CD4-positive, CD25-positive, alpha-beta regulatory T cell (primary cell): ENCODE results near the gene CALR. TPM values are rescaled to one million over a fixed set of nuclear protein-coding genes. Genes with fewer than 3 reads are reported as not detected.
A peak's percentile ranks its signal among the peaks of the same experiment; 100 is the strongest.

ENCODE experiments used
- ATAC-seq, 2 donors: fragments of 150-1000 bp; cut with Tn5 transposase; one replicate each; pipeline ENCODE4 v1.10.0; 2021; ENCODE audit warnings: low read depth in 2 of 2, moderate number of reproducible peaks in 2 of 2, moderate library complexity in 1 of 2
- DNase-seq, 3 donors: peaks; one replicate each; pipeline versions ENCODE4 v3.0.0 to v3.0.0-alpha.2; 2012 to 2022; ENCODE audit warnings: mixed read lengths in 1 of 3
- H3K27ac ChIP-seq: one replicate; pipeline ENCODE4 v1.7.0; 2013; ENCODE audit warnings: mild to moderate bottlenecking, low read length; ENCODE audit not compliant: insufficient read depth, poor library complexity, severe bottlenecking
- H3K27me3 ChIP-seq: one replicate; pipeline ENCODE4 v1.7.0; 2013; ENCODE audit warnings: low read length; ENCODE audit not compliant: control insufficient read depth, insufficient read depth
- H3K36me3 ChIP-seq: one replicate; pipeline ENCODE4 v1.7.0; 2013; ENCODE audit warnings: mild to moderate bottlenecking, low read length, moderate library complexity; ENCODE audit not compliant: control insufficient read depth, insufficient read depth
- H3K4me1 ChIP-seq: 2 replicates; pipeline ENCODE4 v1.7.0; 2013; ENCODE audit warnings: mild to moderate bottlenecking, low read length; ENCODE audit not compliant: insufficient read depth, control insufficient read depth, poor library complexity, severe bottlenecking
- H3K4me3 ChIP-seq: one replicate; pipeline ENCODE4 v1.7.0; 2013; ENCODE audit warnings: low read depth, mild to moderate bottlenecking, low read length, moderate library complexity
- H3K9me3 ChIP-seq, 2 experiments: 1 replicate in 1 of 2; 2 replicates in 1 of 2; pipeline ENCODE4 v1.7.0; 2013; ENCODE audit warnings: low read length in 2 of 2, mild to moderate bottlenecking in 1 of 2, moderate library complexity in 1 of 2; ENCODE audit not compliant: control insufficient read depth in 2 of 2
- H3K27ac Mint-ChIP-seq, 3 donors: one replicate each; pipeline ENCODE4 v1.8.0; 2020 to 2022; ENCODE audit warnings: mild to moderate bottlenecking in 3 of 3, mixed read lengths in 3 of 3, moderate library complexity in 2 of 3
- H3K27me3 Mint-ChIP-seq: one replicate; pipeline ENCODE4 v1.8.0; 2022; ENCODE audit warnings: mild to moderate bottlenecking, mixed read lengths
- H3K36me3 Mint-ChIP-seq: one replicate; pipeline ENCODE4 v1.8.0; 2020; ENCODE audit warnings: mixed read lengths
- H3K4me1 Mint-ChIP-seq, 4 donors: one replicate each; pipeline ENCODE4 v1.8.0; 2020 to 2022; ENCODE audit warnings: mixed read lengths in 4 of 4, mild to moderate bottlenecking in 1 of 4
- H3K4me3 Mint-ChIP-seq, 4 donors: one replicate each; pipeline ENCODE4 v1.8.0; 2020 to 2022; ENCODE audit warnings: mild to moderate bottlenecking in 4 of 4, mixed read lengths in 4 of 4, moderate library complexity in 3 of 4
- H3K9me3 Mint-ChIP-seq, 7 donors: one replicate each; pipeline ENCODE4 v1.8.0; 2020 to 2022; ENCODE audit warnings: mixed read lengths in 7 of 7, mild to moderate bottlenecking in 3 of 7, moderate library complexity in 2 of 7
- polyA plus RNA-seq, 4 donors: library from polyadenylated mRNA; unstranded; fragments of 300-500 nt; fragmentation: Illumina TruSeq; gene quantifications; one replicate each; pipeline ENCODE4 v1.2.3, GENCODE V29; 2021
- total RNA-seq: library from RNA; stranded (reverse); gene quantifications from one replicate; pipeline ENCODE4 v1.2.3, GENCODE V29; 2022

CALR gene
- total and polyA plus RNA-seq, 5 donors from 2014 or later = 113 to 484 (median 152) TPM

GRCh38 chr19:12945479-12946091, 7.2 kb downstream of the CALR start, which contains the start of gene RAD23A:
TSS of gene RAD23A (plus strand) at chr19:12945862. CDS start at chr19:12945949, 87 bp downstream.
- Mint-ChIP-seq H3K27ac (peak within 1 kb of the TSS; percentile 97 to 98 (median 97)), H3K9me3 (peaks cover 0 to 2% (median 0%) of the 10 kb centered on the region in 7 donors), H3K27me3 (peaks cover 5% of the 10 kb centered on the region), H3K4me1 (peaks cover 4 to 63% (median 32%) of the 10 kb centered on the region in 4 donors), H3K36me3 (peaks cover 28% of the 10 kb centered on the region), H3K4me3 (peak within 1 kb of the TSS; percentile 90 to 95 (median 93))
- H3K4me3 ChIP-seq = peak within 1 kb of the TSS; percentile 89
- H3K4me1 ChIP-seq = peaks cover 37% of the 10 kb centered on the region
- H3K9me3 ChIP-seq = no peaks in the 10 kb centered on the region
- peak within 1 kb of the TSS; percentile 90 for H3K27ac ChIP-seq
- peak; percentile 96 to 98 (median 97) for DNase-seq
- peaks cover 66% of the 10 kb centered on the region for H3K36me3 ChIP-seq
- ATAC-seq = peak; percentile 82 to 83
- H3K27me3 ChIP-seq = no peaks in the 10 kb centered on the region

- Histone ChIP-seq H3K4me1 (peaks cover 31% of the 10 kb centered on the region), H3K4me3 (peak overlapping the region; percentile 89), H3K36me3 (peaks cover 62% of the 10 kb centered on the region), H3K27me3 (no peaks in the 10 kb centered on the region), H3K9me3 (no peaks in the 10 kb centered on the region), H3K27ac (peak overlapping the region; percentile 90)
- H3K36me3 Mint-ChIP-seq = peaks cover 29% of the 10 kb centered on the region
- peaks cover 5% of the 10 kb centered on the region for H3K27me3 Mint-ChIP-seq
- H3K27ac Mint-ChIP-seq = peak overlapping the region; percentile 80 to 97 (median 94)
- peaks cover 0 to 2% (median 0%) of the 10 kb centered on the region in 7 donors for H3K9me3 Mint-ChIP-seq
- ATAC-seq (peak; percentile 39 to 44), DNase-seq (peak; percentile 39 to 59 (median 44))
- peaks cover 4 to 58% (median 27%) of the 10 kb centered on the region in 4 donors for H3K4me1 Mint-ChIP-seq
- peak overlapping the region; percentile 88 to 93 (median 90) for H3K4me3 Mint-ChIP-seq
These were observed 7.8 kb downstream of the CALR start for GRCh38 chr19:12946092-12946721.

GRCh38 chr19:12946731-12947496, 8.5 kb downstream of the CALR start:
- Mint-ChIP-seq H3K4me1 (peaks cover 4 to 52% (median 27%) of the 10 kb centered on the region in 4 donors), H3K36me3 (peaks cover 35% of the 10 kb centered on the region), H3K27ac (peak overlapping the region; percentile 80 to 97 (median 94)), H3K9me3 (peaks cover 0 to 2% (median 0%) of the 10 kb centered on the region in 7 donors), H3K27me3 (peaks cover 5% of the 10 kb centered on the region), H3K4me3 (peak overlapping the region; percentile 88 to 93 (median 90))
- DNase-seq (no peak), ATAC-seq (no peak)
- Histone ChIP-seq H3K9me3 (no peaks in the 10 kb centered on the region), H3K4me1 (peaks cover 29% of the 10 kb centered on the region), H3K27ac (peak overlapping the region; percentile 90), H3K27me3 (no peaks in the 10 kb centered on the region), H3K4me3 (peak overlapping the region; percentile 89), H3K36me3 (peaks cover 59% of the 10 kb centered on the region)

- Mint-ChIP-seq H3K4me1 (peaks cover 4 to 43% (median 27%) of the 10 kb centered on the region in 4 donors), H3K9me3 (peaks cover 0 to 2% (median 0%) of the 10 kb centered on the region in 7 donors), H3K4me3 (peak overlapping the region in 3 of 4 donors; percentile 27 to 43 (median 31)), H3K36me3 (peaks cover 36% of the 10 kb centered on the region), H3K27me3 (peaks cover 5% of the 10 kb centered on the region), H3K27ac (no peak overlapping the region)
- no peak overlapping the region for H3K4me3 ChIP-seq
- no peak overlapping the region for H3K27ac ChIP-seq
- H3K27me3 ChIP-seq = no peaks in the 10 kb centered on the region
- ATAC-seq (no peak), DNase-seq (no peak)
- peaks cover 25% of the 10 kb centered on the region for H3K4me1 ChIP-seq
- peaks cover 58% of the 10 kb centered on the region for H3K36me3 ChIP-seq
- no peaks in the 10 kb centered on the region for H3K9me3 ChIP-seq
These were observed 9.5 kb downstream of the CALR start for GRCh38 chr19:12947702-12948611.

GRCh38 chr19:12948612-12949362, 10.4 kb downstream of the CALR start:
- peaks cover 57% of the 10 kb centered on the region for H3K36me3 ChIP-seq
- no peak overlapping the region for H3K27ac Mint-ChIP-seq
- ATAC-seq (no peak), DNase-seq (no peak)
- peak overlapping the region in 1 of 4 donors; percentile 43 for H3K4me3 Mint-ChIP-seq
- H3K36me3 Mint-ChIP-seq = peaks cover 30% of the 10 kb centered on the region
- no peaks in the 10 kb centered on the region for H3K27me3 ChIP-seq
- peaks cover 5% of the 10 kb centered on the region for H3K27me3 Mint-ChIP-seq
- no peak overlapping the region for H3K27ac ChIP-seq
- peaks cover 20% of the 10 kb centered on the region for H3K4me1 ChIP-seq
- peaks cover 0 to 2% (median 0%) of the 10 kb centered on the region in 7 donors for H3K9me3 Mint-ChIP-seq
- H3K4me1 Mint-ChIP-seq = peaks cover 4 to 35% (median 22%) of the 10 kb centered on the region in 4 donors
- H3K9me3 ChIP-seq = no peaks in the 10 kb centered on the region
- no peak overlapping the region for H3K4me3 ChIP-seq

GRCh38 chr19:12949363-12950283, 11.2 kb downstream of the CALR start:
- H3K4me3 Mint-ChIP-seq = peak overlapping the region in 3 of 4 donors; percentile 21 to 86 (median 48)

More at GRCh38 chr19:12949363-12950283, 11.2 kb downstream of the CALR start:
- Mint-ChIP-seq H3K27me3 (peaks cover 5% of the 10 kb centered on the region), H3K4me1 (peaks cover 2 to 39% (median 23%) of the 10 kb centered on the region in 4 donors), H3K27ac (peak overlapping the region in 2 of 3 donors; percentile 29 to 80), H3K9me3 (peaks cover 0 to 2% (median 0%) of the 10 kb centered on the region in 7 donors), H3K36me3 (peaks cover 34% of the 10 kb centered on the region)
- Histone ChIP-seq H3K27ac (no peak overlapping the region), H3K36me3 (peaks cover 58% of the 10 kb centered on the region), H3K4me3 (no peak overlapping the region), H3K9me3 (no peaks in the 10 kb centered on the region), H3K4me1 (peaks cover 19% of the 10 kb centered on the region), H3K27me3 (no peaks in the 10 kb centered on the region)
- DNase-seq (no peak), ATAC-seq (no peak)
